PC-9 (cell line): ENCODE data around the gene PLPP3.

ENCODE experiments used
- CTCF ChIP-seq: fragments of 200-600 bp; sonication (generic); conservative IDR thresholded peaks from 2 replicates; pipeline ENCODE4 v1.6.1; 2017; ENCODE audit warnings: mixed run types, antibody characterized with exemption, mild to moderate bottlenecking, moderate library complexity
- EZH2 ChIP-seq: fragments of 200-600 bp; sonication (generic); IDR thresholded peaks from 2 replicates; pipeline ENCODE4 v1.8.0; 2017; ENCODE audit warnings: antibody characterized with exemption, low read depth

DNA sequence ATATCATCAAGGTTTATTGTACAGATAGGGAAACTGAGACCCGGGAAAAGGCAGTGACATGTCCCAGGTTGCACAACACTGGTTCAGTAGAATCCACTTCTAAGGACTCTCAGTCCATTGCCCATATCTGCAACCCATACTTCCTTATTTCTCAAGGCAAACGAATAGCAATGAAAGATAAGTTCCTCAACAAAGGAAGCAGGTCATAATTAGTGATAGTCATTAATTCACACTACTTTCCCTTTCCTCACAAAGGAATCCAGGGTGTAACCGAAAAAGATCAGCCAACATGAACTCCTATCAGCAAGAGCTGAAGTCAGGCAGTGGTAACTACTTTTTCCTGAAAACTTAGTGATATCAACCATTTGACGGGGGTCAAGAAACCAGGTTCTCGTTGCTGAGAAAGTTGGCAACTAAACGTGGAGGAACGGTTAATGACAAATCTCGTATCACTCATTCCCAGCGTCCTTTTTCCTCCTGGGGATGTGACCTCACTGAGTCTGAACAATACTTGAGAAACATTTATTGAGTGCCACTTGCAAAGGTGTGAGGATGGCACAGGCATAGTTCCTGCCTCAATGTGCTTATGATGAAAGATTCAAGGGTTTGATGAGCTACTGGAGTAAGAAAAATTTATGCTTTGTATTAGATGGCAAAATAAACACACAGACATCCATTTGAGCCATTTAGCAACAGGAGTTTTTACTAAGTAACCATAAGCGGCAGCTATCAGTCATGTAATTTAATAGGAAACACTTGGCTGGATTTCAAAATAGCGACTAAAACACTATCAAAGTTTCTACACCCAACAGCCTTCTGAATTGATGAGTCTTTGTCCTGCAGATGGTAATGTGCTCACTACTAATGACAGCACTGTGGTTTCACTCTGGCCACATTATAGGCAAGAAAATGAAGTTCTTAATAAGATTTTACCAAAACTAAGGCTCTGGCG lies 82.3 kb downstream of the PLPP3 start:
- TF ChIP-seq EZH2 (no peak), CTCF (no peak)
